ENCODE measurements around the gene RPTOR.

GRCh38 chr17:80513892-80514291 lies 30.7 kb upstream of the RPTOR start:
- TF ChIP-seq FOXJ3 (CRISPR knock-in tag; IDR thresholded peaks at IDR 0.05) (no peak), CTCF (IDR thresholded peaks at IDR 0.05) (no peak), SMC3 (IDR thresholded peaks at IDR 0.05; ENCODE audit: low read depth, low read length) (no peak), POLR2AphosphoS5 (IDR thresholded peaks at IDR 0.05; ENCODE audit: low read depth, low read length) (no peak), MXI1 (IDR thresholded peaks at IDR 0.05; ENCODE audit: low read depth, low read length) (no peak), MAX (IDR thresholded peaks at IDR 0.05; ENCODE audit: low read depth) (no peak), YY1 (IDR thresholded peaks at IDR 0.05; ENCODE audit: low read depth) (no peak), TAF1 (IDR thresholded peaks at IDR 0.05; ENCODE audit: borderline replicate concordance, low read depth, low read length) (no peak), IRF3 (IDR thresholded peaks at IDR 0.05; ENCODE audit: low read depth, low read length) (no peak)
- TF ChIP-seq, protein P1, sequence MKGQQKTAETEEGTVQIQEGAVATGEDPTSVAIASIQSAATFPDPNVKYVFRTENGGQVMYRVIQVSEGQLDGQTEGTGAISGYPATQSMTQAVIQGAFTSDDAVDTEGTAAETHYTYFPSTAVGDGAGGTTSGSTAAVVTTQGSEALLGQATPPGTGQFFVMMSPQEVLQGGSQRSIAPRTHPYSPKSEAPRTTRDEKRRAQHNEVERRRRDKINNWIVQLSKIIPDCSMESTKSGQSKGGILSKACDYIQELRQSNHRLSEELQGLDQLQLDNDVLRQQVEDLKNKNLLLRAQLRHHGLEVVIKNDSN (IDR thresholded peaks at IDR 0.05; ENCODE audit: borderline replicate concordance, low read depth): no peak
